Measurements from ENCODE around the gene DCLK1. TPM values are rescaled to one million over a fixed set of nuclear protein-coding genes. Genes with fewer than 3 reads are reported as not detected.
"Not testable (repeated sequence)": the region's sequence is repeated elsewhere in the genome, so short reads cannot be mapped to it uniquely, and the experiment has no call there.

DCLK1 gene
- total RNA-seq, 1 donor from 2014 or later = 1.5 TPM

DNA sequence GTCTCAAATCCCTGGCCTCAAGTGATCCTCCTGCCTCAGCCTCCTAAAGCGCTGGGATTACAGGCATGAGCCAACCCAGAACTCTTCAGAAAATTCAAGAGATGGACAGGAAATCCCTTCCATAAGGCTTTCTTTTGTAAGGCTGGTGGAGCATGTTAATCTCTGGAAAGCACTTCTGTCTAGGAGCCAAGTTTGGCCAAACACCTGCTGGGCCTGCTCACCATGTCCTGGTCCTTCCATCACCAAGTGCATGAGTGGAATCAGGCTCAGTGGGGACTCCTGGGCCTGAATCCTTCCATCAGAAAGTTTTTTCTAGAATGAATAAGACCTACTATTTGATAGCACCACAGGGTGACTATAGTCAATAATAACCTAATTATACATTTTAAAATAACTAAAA lies 148.0 kb downstream of the DCLK1 start:
- no peak for ATAC-seq

DNA sequence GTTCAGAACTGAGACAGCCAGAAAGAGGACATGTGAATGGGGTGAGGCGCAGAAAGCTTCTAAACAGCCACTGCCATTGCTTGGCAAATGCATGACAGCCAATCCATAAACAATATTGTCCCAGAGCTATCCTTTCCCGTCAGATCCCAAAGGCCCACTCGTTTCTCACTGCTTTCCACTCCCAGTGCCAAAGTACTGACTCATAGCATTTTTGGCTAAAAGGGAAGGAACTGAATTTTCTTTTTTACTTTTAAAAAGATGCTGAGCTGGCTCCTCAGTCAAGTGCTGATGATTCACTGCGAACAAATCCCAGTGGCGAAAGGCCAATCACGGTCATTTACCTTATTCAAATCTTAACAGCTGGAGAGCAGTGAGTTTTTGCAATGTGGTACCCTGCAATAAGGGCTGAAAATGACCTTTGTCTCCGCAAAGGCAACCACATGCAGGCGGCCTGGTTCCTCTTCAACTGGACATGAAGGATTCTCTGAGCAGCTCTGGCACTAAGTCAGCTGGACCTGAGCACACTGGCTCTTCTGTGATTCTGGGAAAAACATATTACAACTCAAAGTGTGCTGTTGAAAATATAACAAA lies 151.7 kb downstream of the DCLK1 start:
- ATAC-seq = peak; percentile 76

DNA sequence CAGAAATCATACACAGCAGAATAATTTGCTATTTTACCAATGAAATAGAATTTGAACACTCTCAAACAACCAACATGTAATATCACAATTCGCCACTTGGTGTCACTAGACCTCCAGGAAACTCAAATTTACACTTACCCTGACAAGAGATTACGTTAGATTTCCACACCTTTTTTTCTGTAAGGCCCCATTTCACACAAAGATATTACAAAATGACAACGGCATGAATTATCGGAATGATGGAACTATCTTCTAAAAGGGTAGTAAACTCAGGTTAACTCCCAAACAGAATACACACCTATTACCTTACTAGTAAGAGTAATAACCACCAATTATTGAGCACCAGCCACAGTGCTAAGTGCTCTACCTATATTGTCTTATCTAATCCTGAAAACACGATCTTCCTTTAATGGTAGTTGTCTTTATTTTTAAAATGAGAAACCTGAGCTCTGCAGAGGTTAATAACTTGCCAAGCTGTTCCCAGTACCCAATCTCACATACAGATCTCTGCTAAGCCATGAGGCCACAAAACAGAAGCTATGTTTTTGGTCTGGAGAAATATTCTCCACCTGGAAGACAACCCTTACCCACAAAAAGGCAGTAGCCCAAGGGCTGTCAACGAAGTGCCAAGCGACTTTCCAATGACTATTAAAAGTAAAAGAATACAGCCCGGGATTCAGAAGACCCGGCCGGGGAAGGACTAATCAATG lies 152.4 kb downstream of the DCLK1 start:
- ATAC-seq = peak; percentile 72

DNA sequence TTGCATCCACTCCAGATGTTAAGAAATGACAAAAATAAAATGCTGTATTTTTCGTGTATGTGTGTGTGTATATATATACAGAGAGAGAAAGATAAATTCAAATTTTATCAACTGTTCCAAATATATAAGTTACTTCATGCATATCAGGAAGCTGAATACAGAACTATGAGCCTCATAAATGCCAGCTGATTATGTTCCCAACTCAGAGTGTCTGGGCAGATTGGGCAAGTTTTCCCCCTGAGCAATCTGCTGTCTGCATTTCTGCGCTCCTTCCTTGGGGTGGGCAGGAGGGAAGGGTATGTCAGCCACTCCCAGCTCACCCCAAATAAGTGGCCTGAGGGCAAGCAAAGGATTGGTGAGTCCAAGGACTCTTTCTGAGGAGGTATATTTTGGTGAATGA lies 154.1 kb downstream of the DCLK1 start:
- no peak for ATAC-seq

DNA sequence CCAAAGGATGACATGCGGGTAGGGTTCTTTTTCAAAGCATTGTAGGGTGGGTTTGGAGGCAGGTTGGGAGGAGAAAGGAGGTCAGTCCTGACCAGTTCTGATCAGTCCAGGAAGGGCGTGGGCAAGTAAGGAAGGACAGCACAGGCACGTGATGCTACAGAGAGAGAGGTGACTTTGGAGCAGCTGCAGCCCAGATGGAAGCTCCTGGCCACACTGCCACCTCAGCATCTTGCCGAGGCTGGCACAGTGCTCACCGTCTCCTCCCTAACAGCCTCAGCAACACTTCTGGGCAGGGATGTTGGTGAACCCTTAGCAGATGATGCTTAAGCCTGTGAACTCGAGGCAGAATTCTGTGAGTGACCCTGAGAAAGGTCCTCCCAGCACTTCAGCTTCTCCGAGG lies 155.1 kb downstream of the DCLK1 start:
- ATAC-seq = no peak

DNA sequence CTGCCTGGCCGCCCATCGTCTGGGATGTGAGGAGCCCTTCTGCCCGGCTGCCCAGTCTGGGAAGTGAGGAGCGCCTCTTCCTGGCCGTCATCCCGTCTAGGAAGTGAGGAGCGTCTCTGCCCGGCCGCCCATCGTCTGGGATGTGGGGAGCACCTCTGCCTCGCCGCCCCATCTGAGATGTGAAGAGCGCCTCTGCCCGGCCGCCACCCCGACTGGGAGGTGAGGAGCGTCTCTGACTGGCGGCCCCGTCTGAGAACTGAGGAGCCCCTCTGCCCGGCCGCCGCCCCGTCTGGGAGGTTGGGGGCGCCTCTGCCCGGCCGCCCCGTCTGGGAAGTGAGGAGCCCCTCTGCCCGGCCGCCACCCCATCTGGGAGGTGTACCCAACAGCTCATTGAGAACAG lies 164.2 kb downstream of the DCLK1 start:
- not testable (repeated sequence) for ATAC-seq

DNA sequence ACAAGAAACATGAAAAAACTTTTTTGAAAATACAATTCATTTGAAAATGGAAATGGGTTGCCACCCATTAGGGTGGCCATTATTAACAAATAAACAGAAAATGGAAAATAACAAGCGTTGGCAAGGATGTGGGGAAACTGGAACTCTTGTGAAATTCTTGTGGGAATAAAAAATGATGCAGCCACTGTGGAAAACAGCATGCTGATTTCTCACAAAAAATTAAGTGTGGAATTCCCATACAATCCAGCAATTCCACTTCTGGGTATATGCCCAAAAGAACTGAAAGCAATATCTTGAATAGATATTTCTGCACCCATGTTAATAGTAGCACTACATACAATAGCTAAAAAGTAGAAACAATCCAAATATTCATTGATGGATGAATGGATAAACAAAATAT lies 165.2 kb downstream of the DCLK1 start:
- no peak for ATAC-seq

DNA sequence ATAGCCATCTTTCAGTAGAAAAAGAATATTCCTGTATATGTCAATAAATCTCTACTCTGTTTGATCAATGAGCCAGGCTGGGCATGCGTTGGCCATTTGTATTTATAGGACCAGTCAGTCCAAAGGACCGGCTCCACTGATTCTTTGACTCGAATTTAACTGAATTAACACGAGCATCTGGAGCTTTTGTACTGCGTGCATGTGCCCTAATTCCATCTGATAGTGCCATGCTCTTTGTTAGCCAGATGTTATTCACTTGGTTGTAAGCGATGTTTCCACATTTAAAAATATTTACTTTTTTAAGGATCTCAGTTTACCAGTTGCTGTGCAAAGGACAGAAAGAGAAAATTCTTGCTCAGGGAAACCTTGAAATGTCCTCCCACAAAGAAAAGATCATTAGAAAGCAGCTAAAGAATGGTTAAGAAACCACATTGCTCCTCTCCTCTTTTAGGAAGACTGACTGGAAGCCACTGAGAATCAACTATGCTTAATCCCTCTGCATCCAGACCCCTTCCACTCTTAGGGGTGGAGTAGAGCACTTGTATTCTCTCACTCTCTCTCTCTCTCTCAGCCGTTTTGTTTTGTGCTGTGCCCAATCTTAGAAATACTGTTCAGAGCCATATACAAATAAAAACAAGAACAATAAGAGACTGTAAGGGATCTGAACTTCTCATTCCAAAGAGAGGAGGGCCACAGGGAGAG lies 165.8 kb downstream of the DCLK1 start:
- ATAC-seq = no peak

DNA sequence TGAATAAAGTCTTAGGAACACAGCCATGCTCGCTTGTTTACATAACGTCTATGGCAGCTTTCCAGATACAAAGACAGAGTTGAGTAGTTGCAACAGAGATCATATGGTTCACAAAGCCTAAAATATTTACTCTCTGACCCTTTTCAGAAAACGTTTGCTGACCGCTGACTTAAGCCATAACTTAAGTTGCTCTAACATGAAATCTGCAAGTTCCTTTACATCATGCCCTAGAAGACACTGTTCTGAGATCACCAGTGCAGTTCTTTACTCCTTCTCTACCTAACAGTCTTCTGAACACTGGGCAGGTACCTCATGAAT lies 166.4 kb downstream of the DCLK1 start:
- no peak for ATAC-seq

DNA sequence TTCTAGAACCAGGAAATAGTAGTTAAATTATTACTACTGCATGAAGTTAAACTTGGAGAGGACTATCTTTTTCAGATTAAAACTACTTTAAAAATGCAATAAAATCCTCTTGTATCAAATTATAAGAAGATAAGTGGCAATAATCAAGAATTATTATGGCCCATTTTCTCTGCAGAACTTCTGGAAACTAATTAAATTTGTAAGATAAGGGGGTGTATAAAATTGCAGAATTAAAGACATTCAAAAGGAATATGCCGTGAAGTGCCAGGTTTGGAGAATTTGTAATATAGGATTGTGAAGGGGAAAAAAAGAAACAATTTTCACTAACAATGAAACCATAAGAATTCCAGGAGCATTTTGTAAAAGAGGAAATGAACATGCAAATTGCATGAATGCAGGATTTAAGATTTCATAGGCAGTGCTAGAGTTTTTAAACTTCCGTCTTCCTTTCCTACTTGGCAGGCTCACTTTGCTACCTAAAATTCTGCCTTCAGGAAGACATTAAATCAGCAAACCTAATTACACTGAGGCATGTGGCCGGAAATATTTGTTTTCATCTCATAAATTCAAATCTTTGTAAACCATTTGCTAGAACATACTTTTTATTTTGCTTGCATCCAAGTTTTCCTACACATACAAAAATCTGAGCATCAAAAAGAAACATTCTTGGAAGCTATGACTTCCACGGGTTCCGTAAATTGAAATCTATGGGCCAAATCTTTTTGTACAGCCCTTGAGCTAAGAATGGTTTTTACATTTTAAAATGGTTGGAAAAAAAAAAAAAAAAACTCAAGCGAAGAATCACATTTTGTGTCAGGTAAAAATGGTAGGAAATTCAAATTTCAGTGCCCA lies 166.9 kb downstream of the DCLK1 start:
- ATAC-seq = no peak

DNA sequence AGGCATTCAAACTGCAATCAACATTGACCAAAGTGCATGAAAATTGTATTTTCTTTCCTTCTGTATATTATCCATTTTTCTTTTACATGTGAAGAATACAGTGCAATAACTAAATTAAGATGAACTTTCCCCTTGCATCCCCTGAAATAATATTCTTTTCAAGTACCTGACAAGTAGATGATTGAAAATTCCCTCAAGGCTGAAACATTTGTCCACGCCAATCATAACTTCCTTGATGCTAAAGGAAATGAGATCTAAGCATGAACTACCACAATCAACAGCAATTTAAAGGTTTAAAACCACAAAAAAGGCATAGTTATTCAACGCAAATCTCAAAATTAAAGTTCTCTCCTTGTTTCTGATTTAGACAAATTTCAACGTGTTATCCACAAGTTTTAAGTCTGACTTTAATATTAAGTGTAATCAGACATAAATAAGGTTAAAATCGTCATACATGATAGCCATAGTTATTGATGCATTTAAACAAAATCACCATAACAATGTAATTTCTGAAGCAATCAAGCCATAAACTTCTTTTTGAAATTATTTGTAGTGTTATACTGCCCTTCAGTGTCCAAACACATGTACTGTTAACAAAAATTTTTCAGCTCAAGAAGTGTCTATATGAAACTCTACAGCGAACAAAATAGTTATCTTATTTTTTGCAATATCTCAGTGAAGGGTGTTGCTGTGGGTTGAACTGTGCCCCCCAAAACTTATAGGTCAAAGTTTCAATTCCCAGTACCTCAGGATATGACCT lies 169.5 kb downstream of the DCLK1 start:
- ATAC-seq = no peak

DNA sequence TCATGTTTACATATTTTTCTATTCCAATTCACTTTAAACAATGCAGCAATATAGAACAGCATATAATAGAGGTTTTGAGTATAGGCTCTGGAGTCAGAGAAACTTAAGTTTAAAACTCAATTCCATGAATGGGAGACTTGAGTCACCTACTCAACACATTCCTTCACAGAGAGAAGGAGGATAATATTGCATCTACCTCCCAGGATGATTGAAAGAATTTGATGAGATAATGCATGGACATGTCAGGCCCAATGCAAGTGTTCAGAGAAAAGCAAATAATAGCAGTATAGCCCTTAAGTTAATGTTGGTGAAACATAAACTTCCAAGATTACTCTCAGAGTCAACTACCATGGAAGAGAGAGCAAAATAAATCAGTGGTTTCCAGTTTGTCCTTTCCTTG lies 170.2 kb downstream of the DCLK1 start:
- ATAC-seq = no peak

DNA sequence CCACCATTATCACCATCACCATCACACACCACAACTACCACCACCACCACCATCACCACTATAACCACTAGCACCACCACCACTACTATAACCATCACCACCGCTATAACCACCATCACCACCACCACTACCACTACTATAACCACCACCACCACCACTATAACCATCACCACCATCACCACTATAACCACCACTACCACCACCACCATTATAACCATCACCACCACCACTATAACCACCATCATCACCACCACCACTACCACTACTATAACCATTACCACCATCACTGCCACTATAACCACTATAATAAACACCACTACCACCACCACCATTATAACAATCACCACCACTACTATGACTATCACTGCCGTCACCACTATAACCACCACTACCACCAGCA lies 173.2 kb downstream of the DCLK1 start:
- peak; percentile 73 for ATAC-seq

DNA sequence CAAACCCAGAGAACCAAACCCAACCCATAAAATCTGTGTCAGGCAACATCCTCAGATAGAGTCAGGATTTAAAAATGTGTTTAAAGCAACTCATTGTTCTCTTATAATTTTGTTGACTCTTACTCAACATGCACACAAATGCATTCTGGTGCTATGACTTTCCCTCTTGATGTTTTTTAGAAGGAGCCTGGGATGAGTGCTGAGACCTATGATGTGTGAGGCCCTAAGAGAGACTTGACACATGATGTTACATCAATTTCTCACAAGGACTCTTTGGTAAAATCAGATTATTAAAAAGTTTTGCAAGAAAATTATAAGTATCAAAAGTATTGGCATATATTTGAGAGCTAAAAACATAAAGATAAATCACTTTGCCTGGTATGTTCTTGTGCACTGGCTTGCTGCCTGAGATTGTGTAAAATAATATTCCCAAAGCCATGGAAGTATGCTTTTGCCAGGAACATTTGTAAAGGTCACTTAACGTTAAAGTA lies 173.9 kb downstream of the DCLK1 start:
- no peak for ATAC-seq

DNA sequence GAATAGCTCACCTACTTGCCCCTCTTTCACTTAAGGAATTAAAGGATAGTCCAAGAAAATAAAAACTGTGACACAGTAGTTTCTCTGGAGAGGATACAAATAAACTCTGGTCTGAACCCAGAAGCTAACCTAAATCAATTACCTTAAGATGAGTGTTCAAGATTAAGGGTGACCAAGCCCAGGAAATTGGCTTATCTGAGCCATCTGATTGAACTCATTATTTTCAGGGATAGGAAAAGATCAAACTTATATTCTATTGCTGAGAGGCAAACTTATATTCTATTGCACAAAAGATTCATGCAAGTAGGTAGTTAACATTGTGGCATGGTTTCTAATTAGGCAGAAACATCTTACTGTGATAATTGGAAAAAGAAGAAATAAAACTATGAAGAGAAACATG lies 175.1 kb downstream of the DCLK1 start:
- ATAC-seq = no peak

DNA sequence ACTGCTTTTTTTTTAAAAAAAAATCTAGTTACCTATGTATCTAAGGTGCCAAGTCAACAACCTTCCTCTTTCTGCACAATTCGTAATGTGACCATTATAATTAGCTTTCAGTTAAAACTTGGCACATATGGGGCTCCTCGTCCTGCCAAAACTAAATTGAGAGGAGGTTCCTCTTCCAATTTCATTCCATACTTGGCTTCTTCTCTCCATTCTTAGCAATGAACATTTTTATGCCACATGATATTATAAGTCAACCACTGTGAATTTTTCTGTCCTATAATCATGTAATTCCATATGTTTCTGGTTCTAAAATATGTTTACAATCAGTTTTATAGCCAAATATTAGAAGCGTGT lies 177.0 kb downstream of the DCLK1 start:
- no peak for ATAC-seq

DNA sequence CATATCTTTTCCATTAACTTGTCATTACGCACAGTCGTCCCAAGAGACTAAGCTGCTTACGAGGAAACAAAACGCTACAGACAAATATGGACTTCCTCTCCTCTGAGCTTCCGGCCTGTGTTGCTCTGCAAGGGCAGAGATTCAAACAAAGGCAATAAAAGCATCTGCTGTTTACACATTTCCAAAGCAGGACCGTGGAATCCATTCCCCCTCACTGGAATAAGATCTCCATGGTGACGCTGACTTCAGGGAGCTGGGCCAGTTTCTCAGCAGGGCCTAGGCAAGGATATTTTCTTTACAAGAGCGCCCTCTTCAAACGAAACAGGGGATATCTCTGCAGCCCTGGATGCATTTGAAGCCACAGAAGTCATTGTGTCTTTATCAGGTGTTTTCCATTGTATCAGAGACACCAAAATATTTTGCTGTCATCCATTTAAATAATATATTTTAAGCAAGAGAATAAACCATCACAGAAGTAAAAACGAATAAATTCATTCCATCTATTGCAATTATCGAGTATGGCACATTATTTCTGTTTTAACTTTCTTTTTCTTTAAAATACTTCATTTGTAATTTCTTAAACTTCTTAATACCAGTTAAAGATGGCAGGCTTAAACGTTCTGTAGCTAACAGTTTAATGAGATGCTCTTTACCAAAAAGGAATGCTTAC lies 177.5 kb downstream of the DCLK1 start:
- peak; percentile 48 for ATAC-seq

DNA sequence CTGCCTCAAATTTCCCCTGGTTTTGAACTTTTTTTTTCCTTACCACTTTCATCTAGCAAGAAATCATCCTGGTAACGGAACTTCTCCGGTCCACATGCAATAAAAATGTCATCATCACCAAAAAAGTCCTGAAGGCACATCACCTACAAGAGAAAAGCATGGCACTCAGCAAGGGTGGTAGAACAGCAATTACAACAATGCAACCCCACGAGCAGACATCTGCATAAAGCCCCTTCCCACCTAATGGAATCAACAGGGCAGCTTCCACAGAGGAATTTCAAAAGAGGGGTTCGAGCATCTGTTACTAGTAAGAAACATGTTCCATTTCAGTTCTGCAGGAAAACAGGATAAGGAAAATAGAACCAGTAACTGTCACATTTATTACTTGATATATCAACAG lies 183.9 kb downstream of the DCLK1 start:
- no peak for ATAC-seq

DNA sequence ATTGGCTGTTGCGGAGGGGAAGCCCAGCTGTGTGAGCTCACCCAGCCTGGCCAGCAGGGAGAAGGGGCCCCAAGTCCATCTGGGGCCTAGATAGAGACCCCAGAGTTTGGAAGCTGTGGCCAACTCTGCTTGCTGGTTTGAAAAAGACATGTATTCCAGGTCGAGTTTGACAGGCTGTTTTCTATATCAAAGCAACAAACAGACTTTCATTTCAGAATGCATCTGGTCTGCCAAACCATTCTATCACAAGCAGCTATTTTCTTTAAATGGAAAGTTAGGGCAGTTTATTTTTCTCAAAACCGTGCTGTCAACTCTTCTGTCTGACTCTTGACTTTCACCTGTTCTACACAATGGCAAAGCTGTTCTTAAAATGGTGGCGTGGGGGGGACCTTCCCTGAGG lies 185.8 kb downstream of the DCLK1 start:
- ATAC-seq = no peak

DNA sequence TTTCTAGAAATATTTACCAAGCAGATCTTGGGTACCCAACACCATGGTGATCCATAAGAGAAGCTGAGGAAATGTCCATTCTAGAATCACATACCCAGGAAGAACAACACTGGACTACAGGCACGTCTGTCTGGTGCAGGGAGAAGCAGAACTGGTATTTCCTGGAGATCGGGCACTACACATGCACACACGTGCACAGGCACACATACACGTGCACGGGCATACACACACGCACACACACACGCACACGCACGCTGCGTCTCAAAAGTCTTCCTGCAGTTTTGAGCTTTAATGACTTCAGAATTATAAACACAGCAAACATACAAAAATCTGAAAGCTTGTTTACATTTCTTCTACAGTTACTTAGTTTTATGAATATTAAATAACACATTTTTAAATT lies 189.8 kb downstream of the DCLK1 start:
- ATAC-seq = no peak

DNA sequence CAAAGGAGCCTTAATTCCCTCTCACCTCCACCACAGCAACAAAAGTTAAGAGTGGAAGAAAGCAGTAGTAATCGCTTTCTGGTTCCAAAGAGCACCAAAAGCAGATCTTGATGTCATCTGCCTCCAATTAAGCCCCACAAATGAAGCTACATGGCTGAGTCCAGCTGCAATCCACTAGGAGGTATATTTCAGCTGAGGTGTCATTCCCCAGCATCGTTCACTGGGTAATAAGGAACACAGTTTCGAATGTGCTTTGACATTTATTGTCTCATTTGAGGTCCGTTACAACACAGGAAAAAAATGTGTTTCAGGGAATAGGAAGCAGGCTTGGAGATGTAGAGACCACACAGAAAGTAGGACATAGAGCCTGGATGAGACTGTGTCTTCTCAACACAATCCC lies 190.4 kb downstream of the DCLK1 start:
- no peak for ATAC-seq

Data from esophagus mucosa (tissue), 1 donor.